AG08395 (cell line): ENCODE measurements around the gene ZCCHC2.

Source experiments
- DNase-seq: peaks from one replicate; pipeline ENCODE4 v3.0.0; 2012; ENCODE audit warnings: mixed read lengths, low spot score

The ZCCHC2 gene

DNA sequence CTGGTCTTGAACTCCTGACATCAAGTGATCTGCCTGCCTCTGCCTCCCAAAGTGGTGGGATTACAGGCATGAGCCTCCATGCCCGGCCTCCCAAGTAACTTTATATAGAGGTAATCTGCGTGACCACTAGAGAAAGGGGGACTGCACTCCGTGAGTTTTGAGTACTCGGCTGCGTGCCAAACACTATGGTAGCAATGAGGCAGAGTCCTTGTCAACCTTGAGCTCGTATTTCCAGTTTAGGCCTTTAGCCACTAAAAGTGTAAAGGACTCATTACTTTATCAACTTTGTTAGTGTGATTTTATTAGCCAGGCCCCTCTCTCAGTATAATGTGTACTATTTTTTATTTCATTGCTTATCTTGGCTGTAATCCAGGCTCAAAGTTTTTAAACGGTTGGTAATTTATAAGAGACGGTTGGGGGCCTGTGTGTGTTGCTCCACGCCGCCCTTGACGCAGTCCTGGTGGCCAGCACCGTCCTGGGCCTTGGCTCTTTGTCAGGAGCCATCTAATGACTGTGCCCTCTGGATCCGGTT is 56.2 kb downstream of the ZCCHC2 start:
- no peak for DNase-seq

DNA sequence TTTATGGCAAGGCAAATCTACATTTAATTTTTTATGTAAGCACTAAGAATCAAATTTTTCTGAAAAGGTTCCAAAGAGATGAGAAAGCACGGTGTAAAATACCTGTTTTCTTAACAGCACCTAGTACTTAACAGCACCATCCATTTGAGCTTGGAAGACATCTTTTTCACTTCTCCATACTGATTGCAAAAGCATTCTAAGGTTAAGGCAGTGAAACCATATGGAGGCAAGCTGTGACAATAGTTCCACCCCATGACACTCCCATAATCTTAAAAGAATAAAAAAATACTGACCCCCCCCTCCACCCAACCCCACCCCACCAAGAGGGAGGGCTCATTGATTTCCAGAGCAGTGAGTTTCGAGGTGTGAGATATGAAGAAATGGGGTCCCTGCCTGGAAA is 60.6 kb downstream of the ZCCHC2 start:
- DNase-seq: no peak

DNA sequence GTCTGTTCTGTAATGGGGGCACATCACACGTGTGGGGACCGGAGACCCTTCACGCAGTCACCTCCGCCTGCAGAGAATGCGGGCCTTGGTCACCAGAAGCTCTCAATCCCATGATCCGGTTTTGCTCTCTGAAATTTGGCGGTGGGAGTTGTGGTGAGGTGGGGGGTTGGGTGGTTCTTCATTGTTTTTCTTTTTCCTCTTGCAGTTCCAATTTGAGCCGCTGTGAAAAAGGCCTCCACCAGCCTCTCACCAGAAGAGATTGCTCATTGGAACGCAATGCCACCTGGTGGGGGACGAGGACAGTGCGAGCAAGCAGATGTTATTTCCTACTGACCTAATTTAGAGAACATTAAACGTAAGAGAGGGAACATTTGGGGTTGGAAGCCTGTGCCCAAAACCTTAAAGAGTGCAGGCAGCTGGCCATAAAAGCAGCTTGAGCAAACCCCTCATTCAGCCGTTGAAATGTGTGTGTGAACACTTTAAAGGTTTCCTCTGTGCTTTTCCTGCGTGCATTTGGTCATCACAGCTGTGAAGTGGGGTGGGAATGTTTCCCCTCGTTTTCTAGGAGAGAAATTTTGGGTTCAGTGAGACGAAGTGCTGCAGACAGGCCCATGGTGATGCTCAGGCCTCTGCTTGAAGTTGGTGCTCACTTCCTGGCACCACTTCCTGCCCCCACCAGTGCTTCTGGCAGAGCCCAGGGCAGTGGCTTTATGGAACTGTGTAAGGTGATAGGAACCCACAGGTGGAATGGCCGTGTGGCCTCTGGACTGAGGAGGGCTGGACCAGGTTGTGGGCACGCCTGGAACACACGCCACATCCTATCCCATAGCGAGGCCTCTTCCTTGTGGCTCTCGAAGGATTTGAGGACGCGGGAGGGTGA is 61.7 kb downstream of the ZCCHC2 start:
- DNase-seq: peak; percentile 93

DNA sequence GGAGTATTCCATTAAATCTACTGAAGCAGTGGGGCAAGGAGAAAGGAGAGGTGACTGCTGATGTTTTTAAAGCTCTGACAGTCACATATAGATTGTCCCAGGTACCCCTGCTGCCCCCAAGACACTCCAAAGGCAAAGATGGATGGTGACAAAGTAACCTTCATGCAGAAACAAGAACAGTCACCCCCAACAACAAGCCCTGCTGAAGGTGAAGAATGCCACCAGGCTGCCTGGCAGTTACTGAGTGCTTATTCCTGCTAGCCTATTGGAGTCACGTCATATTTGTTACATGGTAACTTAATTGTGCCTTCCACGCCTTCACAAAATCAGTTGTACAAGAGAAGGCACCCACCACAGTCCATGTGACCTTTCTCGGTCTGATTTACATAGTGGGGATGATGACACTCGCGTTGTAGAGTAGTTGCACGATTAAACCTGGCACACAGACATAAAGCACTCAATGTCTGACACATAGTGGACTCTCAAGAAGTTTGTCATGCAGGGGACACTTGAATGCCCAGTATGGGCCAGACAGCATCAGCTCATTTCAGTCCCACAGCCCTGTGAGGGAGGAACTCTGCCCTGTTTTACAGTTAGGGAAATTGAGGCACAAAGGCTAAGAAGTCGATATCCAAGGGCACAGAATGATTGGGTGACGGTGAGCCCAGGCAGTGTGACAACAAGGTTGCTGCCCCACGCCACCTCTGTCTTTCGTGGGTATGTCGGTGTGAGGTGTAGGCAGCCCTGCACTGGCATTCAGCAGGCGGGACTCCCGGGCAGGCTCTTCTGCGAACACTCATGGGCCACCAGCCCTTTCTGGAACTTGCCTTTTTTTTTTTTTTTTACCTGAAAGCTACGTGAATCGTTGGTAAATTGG is 62.7 kb downstream of the ZCCHC2 start:
- no peak for DNase-seq

GRCh38 chr18:62586151-62586774 is 63.4 kb downstream of the ZCCHC2 start:
- DNase-seq: peak; percentile 90

DNA sequence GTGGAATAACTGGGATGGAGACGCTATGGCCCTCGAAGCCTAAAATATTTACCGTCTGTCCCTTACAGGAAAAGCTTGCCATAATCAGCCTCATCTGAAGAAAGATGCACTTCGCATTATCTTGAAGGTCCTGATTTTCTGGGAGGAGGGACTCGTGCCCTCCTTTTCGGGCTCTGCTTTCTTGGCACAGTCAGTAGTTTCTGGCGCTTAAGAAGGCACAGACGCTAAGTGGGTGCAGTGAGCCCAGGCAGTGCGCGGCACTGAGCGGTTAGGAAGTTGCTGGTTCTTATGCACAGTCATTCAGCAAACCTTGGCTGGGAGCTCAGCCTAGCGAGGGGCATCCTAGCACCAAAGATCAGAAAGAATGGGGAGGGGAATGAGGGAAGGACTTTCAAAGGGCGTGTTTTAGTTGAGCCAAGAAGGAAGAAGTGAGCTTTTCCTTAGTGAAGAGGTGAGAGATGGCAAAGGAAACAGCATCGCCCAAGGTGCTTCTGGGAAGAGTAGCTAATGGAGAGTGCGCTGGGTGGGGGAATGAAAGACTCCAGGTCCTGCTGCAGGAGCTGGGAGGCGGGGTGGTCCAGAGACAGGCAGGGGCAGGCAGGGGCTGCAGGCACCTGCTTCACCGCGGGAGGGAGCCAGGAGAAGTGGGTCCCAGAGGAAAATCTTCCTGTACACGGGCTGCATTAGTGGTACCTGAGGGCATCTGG is 64.1 kb downstream of the ZCCHC2 start:
- no peak for DNase-seq

DNA sequence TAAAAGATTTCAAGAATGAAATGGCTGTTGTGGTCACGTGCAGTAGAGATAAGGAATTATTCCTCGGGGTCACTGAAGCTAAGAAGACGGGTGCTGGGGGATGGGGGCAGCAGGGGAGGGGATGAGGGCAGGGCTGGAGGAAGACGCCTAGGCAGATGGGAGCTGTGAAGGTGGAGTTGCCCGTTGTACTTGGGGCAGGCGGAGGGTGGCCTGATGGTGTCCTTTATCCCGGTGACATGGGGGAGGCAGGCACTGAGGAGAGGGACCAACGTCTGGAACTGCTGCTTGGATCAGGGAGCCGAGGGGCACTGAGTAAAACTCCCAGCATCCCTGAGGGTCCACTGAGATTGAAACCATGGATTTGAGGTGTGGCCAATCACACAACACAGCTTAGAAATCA is 64.9 kb downstream of the ZCCHC2 start:
- no peak for DNase-seq

GRCh38 chr18:62588217-62588616 is 65.4 kb downstream of the ZCCHC2 start:
- no peak for DNase-seq

DNA sequence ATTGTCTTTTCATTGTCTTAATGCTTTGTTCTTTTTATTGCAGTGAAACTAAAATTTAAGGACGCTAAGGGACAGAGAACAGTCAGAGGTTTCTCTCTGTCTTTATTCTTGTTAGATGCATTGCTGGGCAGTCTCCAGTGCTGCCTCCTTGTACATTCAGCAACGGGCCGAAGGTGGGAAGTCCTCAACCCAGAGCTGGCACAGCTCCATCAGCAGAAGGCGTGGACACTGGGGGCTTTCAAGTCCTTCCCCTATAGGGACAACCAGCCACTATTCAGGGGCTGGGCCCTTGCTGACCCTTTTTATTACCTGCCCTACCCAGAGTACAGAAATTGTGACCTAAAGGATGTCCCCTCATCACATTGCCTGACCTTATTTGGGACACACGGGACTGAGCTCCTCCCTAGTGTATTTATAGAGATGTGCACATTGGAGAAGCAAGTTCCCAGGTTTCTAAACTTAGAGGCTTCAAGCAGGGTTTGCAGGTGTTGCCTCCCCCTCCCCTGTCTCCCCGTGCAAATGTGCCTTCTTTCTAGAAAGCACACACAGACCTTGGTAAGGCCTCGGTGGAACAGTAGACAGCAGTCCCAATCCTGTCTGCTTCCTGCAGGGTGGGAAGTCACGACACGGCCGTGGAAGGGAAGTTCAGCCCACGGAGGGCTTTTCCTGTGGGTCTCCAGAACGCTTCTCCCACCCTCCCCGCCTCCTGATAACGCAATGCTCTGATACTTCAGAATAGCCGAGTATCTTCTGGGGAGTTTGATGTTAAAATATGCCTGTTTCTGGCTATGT is 68.2 kb downstream of the ZCCHC2 start:
- no peak for DNase-seq

GRCh38 chr18:62596145-62597005 is 73.5 kb downstream of the ZCCHC2 start:
- peak; percentile 36 for DNase-seq

GRCh38 chr18:62601871-62602270 is 79.0 kb downstream of the ZCCHC2 start:
- DNase-seq: no peak

- DNase-seq: no peak
Measured at GRCh38 chr18:62602706-62603105, 79.9 kb downstream of the ZCCHC2 start.

DNA sequence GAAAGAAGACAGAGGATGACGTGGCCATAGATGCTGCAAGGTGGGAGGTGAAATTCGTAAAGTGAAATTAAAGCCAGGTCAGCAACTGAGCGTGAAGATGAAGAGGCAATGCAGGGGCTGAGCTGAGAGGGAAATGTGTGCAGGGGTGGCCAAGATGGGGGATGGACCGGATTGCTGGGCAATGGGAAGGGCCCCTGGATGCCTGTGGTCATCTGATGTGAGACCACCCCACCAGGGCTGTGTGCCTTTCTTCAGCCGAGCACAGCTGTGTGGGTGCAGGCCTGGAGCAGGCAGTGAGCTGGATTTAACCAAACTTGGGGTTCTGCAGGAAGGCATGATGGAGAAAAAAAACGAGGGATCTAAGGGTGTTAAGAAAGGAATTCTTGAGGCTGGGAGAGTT is 80.4 kb downstream of the ZCCHC2 start:
- DNase-seq: no peak

GRCh38 chr18:62603979-62604378 is 81.2 kb downstream of the ZCCHC2 start:
- no peak for DNase-seq

DNA sequence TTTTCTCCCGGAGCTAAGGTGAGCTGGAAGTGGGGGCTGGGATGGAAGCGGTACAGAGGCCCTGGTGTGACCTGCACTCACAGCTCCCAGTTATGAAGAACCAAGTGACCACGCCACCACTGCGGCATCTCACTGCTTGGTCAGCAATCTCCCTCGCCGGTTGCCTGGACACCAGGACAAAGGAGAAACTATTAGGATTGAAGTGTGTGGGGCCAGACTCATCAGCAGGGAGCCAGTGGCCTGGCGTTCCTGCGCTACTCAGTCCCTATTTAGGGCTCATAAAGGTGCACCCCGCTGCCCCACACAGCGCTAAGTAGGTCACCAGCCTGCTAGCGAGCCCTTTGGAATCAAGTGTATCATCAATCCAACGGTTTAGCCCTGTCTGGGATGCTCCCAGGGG is 82.9 kb downstream of the ZCCHC2 start:
- DNase-seq: no peak

GRCh38 chr18:62606106-62606505 is 83.3 kb downstream of the ZCCHC2 start:
- no peak for DNase-seq

DNA sequence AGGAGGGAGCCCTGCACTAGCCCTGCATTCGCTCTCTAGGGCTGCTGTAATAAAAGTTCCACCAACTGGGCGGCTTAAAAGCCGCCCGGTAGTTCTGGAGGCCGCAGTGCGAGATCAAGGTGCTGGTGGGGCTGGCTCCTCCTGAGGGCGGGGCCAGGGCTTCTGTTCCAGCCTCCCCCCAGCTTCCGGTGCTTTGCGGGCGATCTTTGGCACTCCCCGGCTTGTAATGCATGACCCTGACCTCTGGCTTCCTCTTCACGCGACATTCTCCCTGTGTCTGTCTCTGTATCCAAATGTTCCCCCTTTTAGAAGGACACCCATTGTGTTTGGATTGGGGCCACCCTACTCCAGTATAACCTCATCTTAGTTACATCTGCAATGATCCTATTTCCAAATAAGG is 84.5 kb downstream of the ZCCHC2 start:
- DNase-seq: no peak

DNA sequence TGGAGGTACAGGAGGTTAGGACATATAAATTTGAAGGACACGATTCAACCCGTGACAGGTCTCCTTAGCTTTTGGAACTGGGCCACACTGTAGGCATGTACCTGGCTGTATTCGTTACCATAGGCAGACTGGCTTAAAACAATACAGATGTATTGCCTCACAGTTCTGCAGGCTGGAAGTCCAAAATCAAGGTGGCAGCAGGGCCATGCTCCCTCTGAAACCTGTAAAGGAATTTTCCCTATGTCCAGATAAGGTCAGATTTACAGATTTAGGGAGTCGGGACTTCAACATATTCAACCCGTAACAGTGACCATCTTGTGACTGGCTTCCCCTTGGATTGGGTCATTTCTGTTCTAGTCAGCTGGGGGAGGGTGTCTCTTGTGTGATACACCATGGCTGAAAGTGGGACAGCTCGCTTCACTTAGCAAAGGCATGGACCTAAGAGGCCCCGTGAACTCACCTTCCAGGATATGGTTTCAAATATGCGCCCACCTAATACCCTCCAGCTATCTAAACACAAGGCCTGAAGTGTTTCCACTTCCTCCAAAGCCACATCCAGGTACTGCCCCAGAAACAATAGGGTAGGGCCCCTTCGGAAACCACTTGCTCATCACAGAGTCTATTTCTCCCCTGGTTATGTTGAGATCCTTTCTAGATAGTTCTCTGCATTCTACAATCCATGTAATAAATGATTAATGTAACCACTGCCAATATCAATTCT is 85.0 kb downstream of the ZCCHC2 start:
- DNase-seq: no peak

- no peak for DNase-seq
Measured at GRCh38 chr18:62609764-62610163, 86.9 kb downstream of the ZCCHC2 start.
